Immature natural killer cell (primary cell): Measurements from ENCODE around the gene CGB2. TPM values are rescaled to one million over a fixed set of nuclear protein-coding genes. Genes with fewer than 3 reads are reported as not detected.
"Not testable (repeated sequence)": the region's sequence is repeated elsewhere in the genome, so short reads cannot be mapped to it uniquely, and the experiment has no call there.

Experiments used
- DNase-seq, 3 donors: peaks; one replicate each; pipeline ENCODE4 v3.0.0; 2022; ENCODE audit warnings: mixed read lengths in 1 of 3
- H3K27ac Mint-ChIP-seq, 6 donors: one replicate each; pipeline ENCODE4 v1.8.0; 2020; ENCODE audit warnings: mixed read lengths in 6 of 6, mild to moderate bottlenecking in 5 of 6, inconsistent platforms in 4 of 6, moderate library complexity in 3 of 6
- H3K27me3 Mint-ChIP-seq, 3 donors: one replicate each; pipeline ENCODE4 v1.8.0; 2020 to 2021; ENCODE audit warnings: low read depth in 3 of 3, mild to moderate bottlenecking in 3 of 3, mixed read lengths in 3 of 3, moderate library complexity in 3 of 3, inconsistent platforms in 1 of 3
- H3K36me3 Mint-ChIP-seq, 3 donors: one replicate each; pipeline ENCODE4 v1.8.0; 2020; ENCODE audit warnings: mixed read lengths in 3 of 3, inconsistent platforms in 2 of 3, mild to moderate bottlenecking in 2 of 3
- H3K4me1 Mint-ChIP-seq, 2 donors: one replicate each; pipeline ENCODE4 v1.8.0; 2020; ENCODE audit warnings: inconsistent platforms in 2 of 2, mild to moderate bottlenecking in 2 of 2, mixed read lengths in 2 of 2, moderate library complexity in 1 of 2
- H3K4me3 Mint-ChIP-seq, 5 donors: one replicate each; pipeline ENCODE4 v1.8.0; 2020; ENCODE audit warnings: mild to moderate bottlenecking in 5 of 5, mixed read lengths in 5 of 5, inconsistent platforms in 3 of 5, moderate library complexity in 3 of 5
- H3K9me3 Mint-ChIP-seq, 6 donors: one replicate each; pipeline ENCODE4 v1.8.0; 2020; ENCODE audit warnings: mild to moderate bottlenecking in 6 of 6, mixed read lengths in 6 of 6, inconsistent platforms in 4 of 6, moderate library complexity in 3 of 6
- polyA plus RNA-seq, 3 donors: library from polyadenylated mRNA; unstranded; fragments of 300-500 nt; fragmentation: Illumina TruSeq; gene quantifications; one replicate each; pipeline ENCODE4 v1.2.3, GENCODE V29; 2021

CGB2 gene
- not detected for polyA plus RNA-seq

GRCh38 chr19:49031642-49032301 is at the start of gene CGB2:
CGB2 (plus strand) TSS chr19:49031890; CDS start chr19:49032096, 206 bp downstream.
- not testable (repeated sequence) for H3K36me3 Mint-ChIP-seq, H3K9me3 Mint-ChIP-seq, H3K27me3 Mint-ChIP-seq, H3K4me3 Mint-ChIP-seq, H3K4me1 Mint-ChIP-seq
- peak within 1 kb of the TSS in 1 of 6 donors; percentile 4 for H3K27ac Mint-ChIP-seq
- peak; percentile 25 to 39 (median 31) for DNase-seq

GRCh38 chr19:48982280-48982679 is 49.4 kb upstream of the CGB2 start:
- DNase-seq = no peak
- Mint-ChIP-seq H3K27me3 (no peaks in the 10 kb centered on the region), H3K4me1 (no peaks in the 10 kb centered on the region), H3K27ac (peak overlapping the region in 1 of 6 donors; percentile 45), H3K9me3 (no peaks in the 10 kb centered on the region), H3K4me3 (no peak overlapping the region), H3K36me3 (peaks cover 4 to 15% (median 11%) of the 10 kb centered on the region in 3 donors)

GRCh38 chr19:48985711-48986110 is 46.0 kb upstream of the CGB2 start:
- Mint-ChIP-seq H3K27me3 (peaks cover 0 to 5% (median 0%) of the 10 kb centered on the region in 3 donors), H3K27ac (no peak overlapping the region), H3K4me3 (no peak overlapping the region), H3K9me3 (no peaks in the 10 kb centered on the region), H3K4me1 (no peaks in the 10 kb centered on the region), H3K36me3 (peaks cover 4 to 20% (median 19%) of the 10 kb centered on the region in 3 donors)
- DNase-seq = no peak

GRCh38 chr19:48986211-48986610 is 45.5 kb upstream of the CGB2 start:
- Mint-ChIP-seq H3K36me3 (peaks cover 4 to 20% (median 19%) of the 10 kb centered on the region in 3 donors), H3K27ac (no peak overlapping the region), H3K4me1 (no peaks in the 10 kb centered on the region), H3K27me3 (peaks cover 0 to 5% (median 0%) of the 10 kb centered on the region in 3 donors), H3K4me3 (no peak overlapping the region), H3K9me3 (no peaks in the 10 kb centered on the region)
- DNase-seq = no peak

GRCh38 chr19:48987323-48987722 is 44.4 kb upstream of the CGB2 start:
- peaks cover 6% of the 10 kb centered on the region in 2 donors for H3K4me1 Mint-ChIP-seq
- no peak overlapping the region for H3K27ac Mint-ChIP-seq
- peaks cover 4 to 19% (median 12%) of the 10 kb centered on the region in 3 donors for H3K36me3 Mint-ChIP-seq
- DNase-seq = no peak
- H3K9me3 Mint-ChIP-seq = no peaks in the 10 kb centered on the region
- H3K4me3 Mint-ChIP-seq = no peak overlapping the region
- peaks cover 0 to 5% (median 0%) of the 10 kb centered on the region in 3 donors for H3K27me3 Mint-ChIP-seq

- no peak for DNase-seq
- no peaks in the 10 kb centered on the region for H3K9me3 Mint-ChIP-seq
- H3K4me1 Mint-ChIP-seq = peaks cover 10 to 13% of the 10 kb centered on the region in 2 donors
- H3K27me3 Mint-ChIP-seq = peaks cover under 1 to 5% (median 1%) of the 10 kb centered on the region in 3 donors
- no peak overlapping the region for H3K4me3 Mint-ChIP-seq
- H3K27ac Mint-ChIP-seq = no peak overlapping the region
- H3K36me3 Mint-ChIP-seq = peaks cover 4 to 16% (median 9%) of the 10 kb centered on the region in 3 donors
These were observed 43.4 kb upstream of the CGB2 start for GRCh38 chr19:48988286-48988685.

GRCh38 chr19:48988860-48989259 is 42.8 kb upstream of the CGB2 start:
- Mint-ChIP-seq H3K36me3 (peaks cover 4 to 12% (median 7%) of the 10 kb centered on the region in 3 donors), H3K27ac (peak overlapping the region in 1 of 6 donors; percentile 37), H3K4me1 (peaks cover 13 to 18% of the 10 kb centered on the region in 2 donors), H3K4me3 (no peak overlapping the region), H3K27me3 (peaks cover 4 to 5% (median 5%) of the 10 kb centered on the region in 3 donors), H3K9me3 (no peaks in the 10 kb centered on the region)
- DNase-seq = no peak

- Mint-ChIP-seq H3K4me3 (no peak overlapping the region), H3K27ac (peak overlapping the region in 3 of 6 donors; percentile 38 to 71 (median 52)), H3K9me3 (no peaks in the 10 kb centered on the region), H3K4me1 (peaks cover 21 to 26% of the 10 kb centered on the region in 2 donors), H3K36me3 (peaks cover 4 to 12% (median 7%) of the 10 kb centered on the region in 3 donors), H3K27me3 (peaks cover 4 to 5% (median 5%) of the 10 kb centered on the region in 3 donors)
- DNase-seq = no peak
These were observed 41.9 kb upstream of the CGB2 start for GRCh38 chr19:48989701-48990291.

- H3K4me3 Mint-ChIP-seq = peak overlapping the region in 1 of 5 donors; percentile 3
- H3K27ac Mint-ChIP-seq = peak overlapping the region in 5 of 6 donors; percentile 6 to 71 (median 38)
- H3K9me3 Mint-ChIP-seq = no peaks in the 10 kb centered on the region
- peaks cover 27 to 32% of the 10 kb centered on the region in 2 donors for H3K4me1 Mint-ChIP-seq
- DNase-seq = no peak
- peaks cover 4 to 5% (median 5%) of the 10 kb centered on the region in 3 donors for H3K27me3 Mint-ChIP-seq
- H3K36me3 Mint-ChIP-seq = peaks cover 4 to 12% (median 7%) of the 10 kb centered on the region in 3 donors
These were observed 41.3 kb upstream of the CGB2 start for GRCh38 chr19:48990400-48990799.

GRCh38 chr19:48991011-48991609 is 40.6 kb upstream of the CGB2 start:
- peaks cover 27 to 33% of the 10 kb centered on the region in 2 donors for H3K4me1 Mint-ChIP-seq
- peaks cover 4 to 12% (median 7%) of the 10 kb centered on the region in 3 donors for H3K36me3 Mint-ChIP-seq
- no peaks in the 10 kb centered on the region for H3K9me3 Mint-ChIP-seq
- H3K4me3 Mint-ChIP-seq = no peak overlapping the region
- no peak for DNase-seq
- H3K27me3 Mint-ChIP-seq = peaks cover 4 to 5% (median 5%) of the 10 kb centered on the region in 3 donors
- H3K27ac Mint-ChIP-seq = peak overlapping the region in 2 of 6 donors; percentile 46 to 70

- H3K27ac Mint-ChIP-seq = peak overlapping the region; percentile 83 to 99 (median 94)
- peaks cover 27 to 33% of the 10 kb centered on the region in 2 donors for H3K4me1 Mint-ChIP-seq
These were observed 39.7 kb upstream of the CGB2 start for GRCh38 chr19:48991873-48992580.

GRCh38 chr19:48992581-48993174 is 39.0 kb upstream of the CGB2 start:
- H3K9me3 Mint-ChIP-seq = no peaks in the 10 kb centered on the region
- H3K4me1 Mint-ChIP-seq = peaks cover 27 to 34% of the 10 kb centered on the region in 2 donors
- peak overlapping the region; percentile 83 to 99 (median 94) for H3K27ac Mint-ChIP-seq
- H3K36me3 Mint-ChIP-seq = peaks cover 4 to 12% (median 7%) of the 10 kb centered on the region in 3 donors
- peak overlapping the region; percentile 91 to 99 (median 95) for H3K4me3 Mint-ChIP-seq
- no peak for DNase-seq
- H3K27me3 Mint-ChIP-seq = peaks cover 4 to 5% (median 5%) of the 10 kb centered on the region in 3 donors

More at GRCh38 chr19:48991873-48992580, 39.7 kb upstream of the CGB2 start:
- DNase-seq = no peak
- Mint-ChIP-seq H3K27me3 (peaks cover 4 to 5% (median 5%) of the 10 kb centered on the region in 3 donors), H3K36me3 (peaks cover 4 to 12% (median 7%) of the 10 kb centered on the region in 3 donors), H3K9me3 (no peaks in the 10 kb centered on the region), H3K4me3 (peak overlapping the region; percentile 91 to 99 (median 95))
